ENCODE data around the gene HDAC9.

DNA sequence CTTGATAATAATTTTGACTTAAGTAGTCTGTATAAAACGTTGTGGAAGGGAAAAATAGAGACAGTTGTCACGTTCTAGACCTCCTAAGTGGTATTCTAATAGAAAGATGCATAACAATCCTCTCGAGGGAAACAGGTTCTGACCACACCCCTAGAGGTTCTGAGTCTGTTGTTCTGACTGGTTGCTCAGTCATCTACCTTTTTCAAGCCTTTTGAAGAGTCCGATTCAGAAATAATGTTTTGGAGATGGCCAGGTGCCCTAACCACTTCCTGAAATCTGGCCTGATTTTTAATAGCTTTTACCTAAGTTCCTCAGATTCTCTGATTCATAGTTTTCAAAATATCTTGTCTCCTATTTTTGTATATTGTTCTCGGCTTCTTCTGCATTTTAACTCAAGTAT, 175.6 kb downstream of the HDAC9 start:
- TF ChIP-seq CTCF (IDR thresholded peaks at IDR 0.05) (no peak), POLR2A (IDR thresholded peaks at IDR 0.05) (no peak), POLR2AphosphoS5 (IDR thresholded peaks at IDR 0.05) (no peak)
